Hepatic stellate cell (primary cell): Measurements from ENCODE around the gene RNF145.
A peak's percentile ranks its signal among the peaks of the same experiment; 100 is the strongest.

Experiments
- DNase-seq: peaks from one replicate; pipeline ENCODE4 v3.0.0; 2011; ENCODE audit warnings: low spot score

Gene RNF145

GRCh38 chr5:159218595-159219023, 9.3 kb upstream of the RNF145 start:
- no peak for DNase-seq

GRCh38 chr5:159217236-159217635, 7.9 kb upstream of the RNF145 start:
- DNase-seq = no peak

GRCh38 chr5:159216454-159216853, 7.1 kb upstream of the RNF145 start:
- DNase-seq = no peak

GRCh38 chr5:159215886-159216285, 6.5 kb upstream of the RNF145 start:
- no peak for DNase-seq

GRCh38 chr5:159214486-159215271, 5.3 kb upstream of the RNF145 start:
- no peak for DNase-seq

GRCh38 chr5:159212657-159213462, 3.5 kb upstream of the RNF145 start:
- DNase-seq = no peak

GRCh38 chr5:159211729-159212174, 2.4 kb upstream of the RNF145 start:
- no peak for DNase-seq

GRCh38 chr5:159210846-159211245, 1.5 kb upstream of the RNF145 start:
- no peak for DNase-seq

- no peak for DNase-seq
Measured at GRCh38 chr5:159210210-159210661, 883 bp upstream of the RNF145 start.

- peak; percentile 42 for DNase-seq
Measured at GRCh38 chr5:159208514-159209437, 577 bp downstream of the RNF145 start.

GRCh38 chr5:159207686-159208513, 1.5 kb downstream of the RNF145 start:
- DNase-seq = peak; percentile 67

GRCh38 chr5:159207222-159207685, 2.1 kb downstream of the RNF145 start:
- DNase-seq = no peak

- no peak for DNase-seq
Measured at GRCh38 chr5:159206818-159207217, 2.5 kb downstream of the RNF145 start.

- no peak for DNase-seq
Measured at GRCh38 chr5:159206368-159206767, 3.0 kb downstream of the RNF145 start.

- DNase-seq = no peak
Measured at GRCh38 chr5:159203351-159203750, 6.0 kb downstream of the RNF145 start.

- no peak for DNase-seq
Measured at GRCh38 chr5:159202151-159202550, 7.2 kb downstream of the RNF145 start.

GRCh38 chr5:159199780-159200179, 9.6 kb downstream of the RNF145 start:
- no peak for DNase-seq

GRCh38 chr5:159199225-159199624, 10.1 kb downstream of the RNF145 start:
- DNase-seq = no peak

- DNase-seq = no peak
Measured at GRCh38 chr5:159198063-159199036, 11.0 kb downstream of the RNF145 start.

- no peak for DNase-seq
Measured at GRCh38 chr5:159195775-159196174, 13.6 kb downstream of the RNF145 start.
